Activated effector memory CD4-positive, alpha-beta T cell treated with Interleukin-2 at 50 U/mL for 16 hours (primary cell): ENCODE data around the gene STPG3.

Experiments used
- DNase-seq: peaks from one replicate; pipeline ENCODE4 v3.0.0-alpha.2; 2020

Gene STPG3

DNA sequence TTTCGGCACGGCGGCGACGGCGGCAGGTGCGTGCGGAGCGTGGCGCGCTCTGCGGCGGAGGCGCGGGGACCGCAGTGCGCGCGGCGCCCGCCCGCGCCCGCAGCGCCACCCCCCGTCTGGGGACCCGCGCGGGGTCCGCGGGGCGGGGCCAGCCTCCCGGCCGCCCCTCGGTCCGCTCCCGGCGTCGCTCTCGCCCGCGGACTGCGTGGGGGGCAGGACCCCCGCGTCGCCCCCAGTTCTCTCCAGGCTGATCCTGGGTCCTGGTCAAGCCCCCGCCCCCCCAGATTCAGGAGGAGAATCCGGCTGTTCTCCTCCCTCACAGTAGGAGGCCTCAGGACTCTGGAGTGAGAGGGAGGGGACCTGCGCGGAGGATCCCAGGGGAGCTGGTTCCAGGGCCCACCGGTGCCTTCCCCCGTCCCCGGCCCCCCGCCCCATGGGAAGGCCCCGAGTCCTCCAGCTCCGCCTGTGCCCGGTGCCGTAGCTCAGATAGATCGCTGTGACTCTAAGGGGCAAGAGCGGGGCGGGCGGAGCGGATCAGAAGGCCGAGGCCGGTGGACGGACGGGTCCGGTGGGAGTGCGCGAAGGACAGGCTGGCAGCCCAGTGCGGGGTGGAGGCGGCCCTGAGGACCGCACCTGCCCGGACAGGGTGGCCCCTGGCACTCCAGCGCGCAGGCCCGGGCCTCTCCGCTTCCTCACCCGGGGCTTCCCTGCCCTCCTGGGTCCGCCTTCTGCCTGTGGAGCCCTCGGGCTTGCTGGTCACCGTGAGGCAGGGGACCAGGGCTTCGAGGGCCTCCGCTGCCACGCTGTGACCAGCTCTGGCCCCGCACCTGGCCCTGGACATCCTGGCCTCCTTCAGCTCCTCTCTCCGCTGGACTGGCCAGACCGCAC lies 28.7 kb upstream of the STPG3 start, which contains the start of gene RNF208:
TSS of gene RNF208 (minus strand) at position 51 of the 888 bp plus-strand sequence. CDS start 1,028 bp downstream, outside the sequence.
- no peak for DNase-seq

DNA sequence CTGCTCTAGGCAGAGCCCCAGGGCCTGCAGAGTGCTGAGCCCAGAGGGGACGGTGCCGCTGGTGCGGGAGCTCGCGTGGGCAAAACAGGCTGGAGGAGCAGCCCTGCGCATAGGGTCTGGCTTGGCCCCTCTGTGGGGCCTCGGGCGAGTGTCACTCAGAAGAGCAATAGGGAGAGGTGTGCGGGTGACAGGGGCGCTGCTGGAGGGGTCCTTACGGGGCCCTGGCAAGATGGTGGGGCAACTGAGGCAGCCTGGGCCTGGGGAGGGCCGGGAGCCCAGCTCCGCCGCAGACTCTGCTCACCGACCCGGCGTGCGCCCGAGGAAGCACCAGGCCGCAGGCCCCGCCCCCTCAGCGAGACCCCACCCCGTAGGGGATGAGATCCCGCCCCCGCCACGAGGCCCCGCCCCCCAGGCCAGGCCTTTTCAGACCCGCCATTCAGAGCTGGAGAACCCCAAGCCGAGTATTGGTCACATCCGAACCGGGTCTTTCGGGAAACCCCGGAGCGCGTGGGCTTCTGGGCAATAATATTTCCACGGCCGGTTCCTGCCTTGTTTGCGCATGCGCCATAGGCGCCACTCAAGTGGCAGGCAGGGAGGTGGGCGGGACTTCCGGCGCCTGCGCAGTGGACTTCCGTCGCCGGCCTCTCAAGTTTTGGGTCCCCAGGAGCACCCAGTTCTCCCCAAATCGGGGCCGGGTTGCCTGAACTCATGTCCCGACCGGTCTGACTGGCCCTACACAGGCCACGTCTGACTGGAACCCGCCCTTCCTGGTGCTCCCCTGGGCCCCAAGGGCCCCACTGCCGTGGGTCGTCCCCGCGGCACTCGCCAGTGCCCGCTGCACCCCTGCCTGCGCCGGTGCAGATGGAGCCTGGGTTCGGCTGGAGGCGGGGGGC lies 27.8 kb upstream of the STPG3 start:
- DNase-seq, result peak; percentile 97

DNA sequence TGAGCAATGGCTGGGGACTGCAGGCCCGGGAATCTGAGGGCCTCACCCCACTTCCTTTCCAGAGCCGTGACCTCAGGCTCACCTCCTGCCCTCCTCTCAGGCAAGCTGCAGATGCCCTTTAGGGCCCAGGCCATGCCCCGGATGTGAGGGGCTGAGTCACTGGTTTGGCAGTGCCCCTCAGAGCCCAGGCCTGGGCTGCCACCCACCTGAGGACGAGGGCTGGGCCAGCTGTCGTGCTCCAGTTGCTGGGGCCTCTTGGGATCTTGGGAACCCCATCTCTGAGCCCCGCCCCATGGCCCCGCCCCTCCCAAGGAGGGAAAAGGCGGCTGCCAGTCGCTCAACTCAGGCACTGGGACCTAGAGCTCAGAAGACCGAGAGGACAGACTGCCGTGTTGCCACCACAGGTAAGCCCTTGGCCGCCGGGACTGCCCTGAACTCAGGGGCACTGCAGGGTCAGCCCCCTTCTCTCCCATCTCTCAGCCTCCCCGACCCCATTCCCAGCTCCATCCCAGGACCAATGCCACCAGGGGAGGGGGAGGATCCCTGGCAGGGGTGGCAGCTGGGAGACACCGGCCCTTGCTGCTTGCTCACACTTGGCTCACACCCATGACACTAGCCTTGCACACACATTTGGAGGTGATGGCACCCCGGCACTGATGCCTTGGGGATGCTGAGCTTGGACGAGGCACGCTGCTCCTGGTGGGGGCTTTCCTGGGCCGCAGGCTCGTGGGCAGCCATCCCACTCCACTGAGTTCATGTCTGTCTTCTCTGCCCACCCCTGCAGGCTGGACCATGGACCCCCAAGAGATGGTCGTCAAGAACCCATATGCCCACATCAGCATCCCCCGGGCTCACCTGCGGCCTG lies 26.0 kb upstream of the STPG3 start, which contains the start of gene CYSRT1:
TSS of gene CYSRT1 (plus strand) at position 345 of the 865 bp plus-strand sequence. CDS start at position 793, 448 bp downstream.
- no peak for DNase-seq

DNA sequence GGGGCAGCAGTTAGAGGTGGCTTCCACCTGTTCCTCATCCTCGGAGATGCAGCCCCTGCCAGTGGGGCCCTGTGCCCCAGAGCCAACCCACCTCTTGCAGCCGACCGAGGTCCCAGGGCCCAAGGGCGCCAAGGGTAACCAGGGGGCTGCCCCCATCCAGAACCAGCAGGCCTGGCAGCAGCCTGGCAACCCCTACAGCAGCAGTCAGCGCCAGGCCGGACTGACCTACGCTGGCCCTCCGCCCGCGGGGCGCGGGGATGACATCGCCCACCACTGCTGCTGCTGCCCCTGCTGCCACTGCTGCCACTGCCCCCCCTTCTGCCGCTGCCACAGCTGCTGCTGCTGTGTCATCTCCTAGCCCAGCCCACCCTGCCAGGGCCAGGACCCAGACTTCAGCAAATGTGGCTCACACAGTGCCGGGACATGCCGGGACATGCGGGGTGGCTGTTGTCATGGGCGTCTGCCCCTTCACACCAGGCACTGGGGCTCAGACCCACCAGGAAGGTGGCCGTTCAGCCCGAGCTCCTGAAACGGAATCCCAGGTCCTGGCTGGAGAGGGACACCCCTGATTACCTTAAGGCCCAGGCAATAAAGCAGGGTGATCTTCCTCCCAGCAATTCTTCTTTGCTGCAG lies 25.3 kb upstream of the STPG3 start:
- DNase-seq, result no peak

DNA sequence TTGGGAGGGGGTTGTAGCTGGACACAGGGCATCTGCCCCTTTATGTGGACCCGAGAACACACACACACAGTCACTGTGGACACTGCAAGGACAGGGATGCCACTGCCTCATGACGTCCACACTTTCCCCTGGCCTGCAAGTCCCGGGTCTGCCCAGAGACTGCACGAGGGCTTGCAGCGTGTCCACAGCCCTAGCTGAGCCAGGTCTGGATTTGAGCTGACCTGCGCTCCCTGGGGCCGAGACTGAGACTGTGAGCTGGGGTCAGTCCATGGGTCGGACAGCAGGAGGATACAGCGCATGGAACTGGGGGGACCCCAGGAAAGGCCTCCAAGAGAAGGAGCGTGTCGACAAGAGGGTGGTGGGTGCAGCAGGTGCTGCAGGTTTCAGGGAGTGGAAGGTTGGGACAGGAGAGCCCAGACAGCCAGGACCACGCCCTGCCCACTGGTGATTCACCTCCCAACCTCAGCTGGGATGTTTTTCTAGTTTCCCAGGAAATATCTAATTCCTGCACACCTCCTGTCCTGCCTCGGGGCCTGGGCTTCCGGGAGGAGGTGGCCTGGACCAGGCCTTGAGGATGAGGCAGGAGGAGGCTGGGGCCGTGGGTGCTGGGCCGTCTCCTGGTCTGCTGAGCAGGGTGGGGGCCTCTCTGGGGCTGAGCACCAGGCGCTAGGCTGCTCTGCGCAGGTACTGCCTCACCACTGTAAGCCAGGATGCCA lies 24.6 kb upstream of the STPG3 start:
- DNase-seq, result no peak

DNA sequence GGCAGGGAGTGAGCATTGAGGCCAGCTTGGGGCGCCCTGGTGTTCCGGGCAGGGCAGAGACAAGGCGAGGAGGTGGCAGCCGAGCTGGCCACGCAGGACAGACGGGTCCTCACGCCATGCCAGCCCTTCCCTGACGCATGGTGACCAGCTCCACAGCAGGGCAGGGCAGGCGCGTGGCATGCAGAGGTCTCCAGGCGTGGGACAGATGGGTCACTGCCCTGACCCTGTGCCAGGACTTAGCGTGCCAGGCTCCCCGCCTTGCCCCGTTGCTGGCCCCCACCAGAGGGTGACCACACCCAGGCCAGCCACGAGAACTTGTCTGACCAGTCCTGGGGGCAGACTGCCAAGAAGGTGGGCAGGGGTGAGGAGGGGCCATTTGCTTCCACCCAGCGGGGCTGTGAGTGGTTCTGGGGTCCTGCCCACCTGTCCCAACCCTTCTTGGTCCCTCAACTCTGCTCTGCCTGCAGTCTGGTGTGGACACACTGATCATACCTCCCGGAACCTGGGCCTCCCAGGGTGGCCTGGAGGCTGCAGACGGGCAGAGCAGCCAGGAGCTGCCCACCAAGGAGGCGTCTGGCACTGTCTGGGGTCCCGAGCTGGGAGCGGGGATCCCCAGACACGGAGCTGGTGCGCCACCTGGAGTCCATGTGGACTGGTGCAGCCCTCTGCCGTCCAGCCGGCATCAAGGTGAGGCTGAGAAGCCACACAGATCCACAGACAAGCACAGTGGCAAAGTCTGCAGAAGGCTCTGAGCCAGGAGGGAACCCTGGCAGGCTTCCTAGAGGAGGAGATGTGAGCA lies 23.8 kb upstream of the STPG3 start, which contains the start of gene RNF224:
TSS of gene RNF224 (plus strand) at position 449 of the 799 bp plus-strand sequence. CDS start 834 bp downstream, outside the sequence.
- DNase-seq, result peak; percentile 69

DNA sequence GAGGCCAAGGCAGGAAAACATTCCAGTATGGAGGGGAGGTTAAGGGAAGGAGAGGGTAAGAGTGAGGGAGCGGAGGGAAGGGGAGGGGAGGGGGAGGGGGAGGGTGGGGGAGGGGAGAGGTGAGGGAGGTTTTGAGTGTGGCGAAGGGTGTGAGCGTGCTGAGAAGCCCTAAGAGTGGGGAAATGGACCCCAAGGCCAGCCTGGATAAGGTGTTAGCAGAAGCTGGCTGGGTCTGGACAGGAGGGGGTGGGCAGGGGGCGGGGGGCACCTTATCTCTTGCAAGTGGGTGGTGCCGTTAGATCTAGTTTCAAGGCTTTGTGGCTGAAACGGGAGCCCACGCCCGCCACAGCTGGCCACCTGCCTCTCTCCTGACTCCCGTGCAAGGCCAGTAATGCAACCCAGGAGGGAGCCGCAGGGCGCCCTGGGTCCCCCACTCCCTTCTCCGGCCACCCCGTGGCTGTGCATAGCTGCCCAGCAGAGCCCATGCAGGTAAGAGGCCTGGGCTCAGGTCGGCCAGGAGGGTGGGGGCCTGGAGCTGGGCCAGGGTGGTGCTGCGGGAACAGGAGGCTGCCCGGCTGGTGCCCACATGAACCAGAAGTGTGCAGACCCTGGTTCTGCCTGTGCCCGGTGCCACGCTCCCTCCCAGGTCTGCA lies 23.1 kb upstream of the STPG3 start:
- DNase-seq, result no peak

DNA sequence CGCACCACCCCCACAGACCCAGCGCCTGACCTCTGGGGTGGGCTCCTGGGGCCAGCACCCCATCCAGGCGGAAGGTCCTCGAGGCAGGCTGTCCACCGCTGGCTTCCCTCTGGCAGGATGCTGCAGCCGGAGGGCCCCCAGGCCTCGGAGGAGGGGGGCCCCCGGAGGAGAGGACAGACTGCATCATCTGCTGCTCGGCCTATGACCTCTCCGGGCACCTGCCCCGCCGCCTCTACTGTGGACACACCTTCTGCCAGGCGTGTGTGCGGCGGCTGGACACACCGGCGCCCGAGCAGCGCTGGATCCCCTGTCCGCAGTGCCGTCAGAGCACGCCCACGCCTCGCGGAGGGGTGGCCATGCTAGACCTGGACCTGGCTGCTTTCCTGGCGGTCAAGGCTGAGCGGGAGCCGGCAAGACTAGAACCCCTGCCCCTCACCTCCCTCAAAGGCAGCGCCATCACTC lies 22.5 kb upstream of the STPG3 start:
- no peak for DNase-seq

DNA sequence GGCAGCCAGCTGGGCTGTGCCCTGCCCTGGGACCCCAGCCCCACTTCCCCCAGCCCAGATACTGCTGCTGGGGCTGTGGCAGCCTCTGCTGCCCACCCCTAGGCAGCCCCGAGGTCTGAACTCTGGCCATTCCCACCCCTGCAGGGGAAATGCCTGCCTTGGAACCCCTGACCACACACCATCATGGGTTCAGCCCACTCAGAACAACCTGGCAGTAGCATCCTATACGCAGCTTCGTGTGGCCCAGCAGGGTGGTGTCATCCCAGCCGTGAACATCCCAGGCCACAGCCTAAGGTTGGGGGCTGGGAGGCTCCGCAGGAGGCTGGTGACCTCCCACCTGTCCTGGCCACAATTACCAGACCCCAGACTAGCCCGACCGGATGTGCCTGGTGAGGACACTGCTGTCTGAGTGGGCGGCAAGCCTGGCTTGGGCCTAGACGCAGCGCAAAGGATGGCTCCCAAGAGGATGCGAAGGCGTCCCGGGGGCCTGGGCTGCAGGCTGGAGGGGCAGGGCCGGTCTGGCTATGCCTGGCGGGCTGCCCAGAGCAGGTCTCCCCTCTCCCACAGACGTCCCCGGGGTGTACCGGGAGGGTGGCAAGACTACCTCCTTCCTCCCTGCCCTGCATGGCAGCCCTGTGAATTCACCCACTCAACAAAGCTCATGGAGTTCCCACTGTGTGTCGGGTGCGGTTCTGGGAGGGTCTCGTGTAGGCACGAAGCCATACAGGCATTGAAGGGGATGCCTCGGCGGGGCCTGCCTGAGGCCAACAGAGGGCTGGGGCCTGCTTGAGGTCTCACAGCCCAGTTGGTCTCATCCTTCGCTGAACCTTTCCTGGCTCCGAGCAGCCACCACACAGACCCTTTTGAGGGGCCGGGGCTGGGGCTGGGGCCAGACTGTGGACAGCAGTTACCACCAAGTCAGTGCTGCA lies 21.9 kb upstream of the STPG3 start:
- DNase-seq, result no peak

DNA sequence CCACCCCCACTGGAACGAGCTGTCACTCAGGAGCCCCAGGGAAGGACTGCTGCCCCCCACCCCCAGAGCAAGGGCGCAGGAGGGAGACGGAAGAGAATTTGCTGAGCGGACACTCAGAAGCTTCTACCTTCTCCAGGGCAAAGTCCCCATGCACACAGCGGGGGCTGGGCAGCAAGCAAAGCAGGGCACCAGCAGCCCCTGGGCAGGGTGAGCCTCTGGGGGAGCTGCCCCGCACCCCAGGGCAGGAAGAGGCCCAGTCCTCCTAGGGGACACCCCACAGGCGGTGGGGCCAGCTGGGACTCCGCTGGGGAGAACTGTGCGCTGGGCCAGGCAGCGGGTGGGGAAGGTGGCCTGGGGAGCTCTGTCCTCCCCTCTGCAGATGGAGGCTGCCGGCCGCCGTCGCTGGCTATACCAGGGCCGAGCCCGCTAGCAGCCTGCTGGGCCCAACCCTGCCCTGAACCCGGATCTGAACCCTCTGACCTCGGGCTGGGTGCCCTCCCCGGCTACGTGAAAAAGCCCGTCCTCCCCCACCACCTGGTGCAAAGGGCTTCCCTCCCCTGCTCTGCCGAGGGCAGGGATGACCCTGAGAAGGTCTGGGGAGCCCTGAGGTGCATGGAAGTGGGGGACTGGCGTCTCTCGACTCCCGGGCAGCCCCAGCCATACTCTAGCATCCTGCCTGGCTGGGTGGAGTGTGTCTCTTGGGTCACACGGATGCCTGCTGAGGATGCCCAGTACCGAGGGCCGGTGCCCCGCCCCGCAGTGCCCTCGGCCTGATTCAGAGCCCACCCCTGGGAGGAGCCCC lies 21.0 kb upstream of the STPG3 start:
- DNase-seq, result no peak

DNA sequence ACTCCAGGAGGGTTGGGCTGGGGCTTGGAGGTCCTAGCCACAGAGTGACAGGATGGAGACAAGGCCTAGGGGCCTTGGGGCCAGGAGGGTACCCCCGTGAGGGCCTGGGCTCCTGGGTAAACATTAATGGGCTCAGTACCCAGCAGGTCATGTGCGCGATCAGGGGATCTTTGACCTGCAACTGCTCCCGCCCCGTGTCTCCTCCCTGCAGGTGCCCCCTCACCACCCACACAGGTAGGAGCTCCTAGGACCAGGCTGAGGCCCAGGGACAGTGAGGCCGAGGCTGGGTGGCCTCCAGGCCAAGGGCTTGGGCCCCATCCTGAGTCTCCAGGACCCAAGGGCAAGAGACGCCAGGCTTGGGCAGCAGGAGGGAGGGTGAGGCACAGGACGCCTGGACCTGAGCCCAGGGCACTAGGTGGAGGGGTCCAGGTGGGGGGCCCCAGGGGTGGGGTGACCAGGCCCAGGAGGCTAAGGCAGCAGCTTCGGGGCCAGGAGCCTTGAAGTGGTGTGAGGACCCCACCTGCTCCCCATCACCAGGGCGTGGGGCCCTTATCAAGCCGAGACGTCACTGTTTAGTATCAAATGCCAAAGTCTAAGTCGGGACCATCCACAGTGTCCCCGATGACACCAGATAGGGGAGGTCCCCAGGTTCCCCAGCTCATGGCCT lies 20.2 kb upstream of the STPG3 start, which contains the start of gene SLC34A3:
TSS of gene SLC34A3 (plus strand) at position 197 of the 667 bp plus-strand sequence. CDS start 802 bp downstream, outside the sequence.
- DNase-seq, result no peak

DNA sequence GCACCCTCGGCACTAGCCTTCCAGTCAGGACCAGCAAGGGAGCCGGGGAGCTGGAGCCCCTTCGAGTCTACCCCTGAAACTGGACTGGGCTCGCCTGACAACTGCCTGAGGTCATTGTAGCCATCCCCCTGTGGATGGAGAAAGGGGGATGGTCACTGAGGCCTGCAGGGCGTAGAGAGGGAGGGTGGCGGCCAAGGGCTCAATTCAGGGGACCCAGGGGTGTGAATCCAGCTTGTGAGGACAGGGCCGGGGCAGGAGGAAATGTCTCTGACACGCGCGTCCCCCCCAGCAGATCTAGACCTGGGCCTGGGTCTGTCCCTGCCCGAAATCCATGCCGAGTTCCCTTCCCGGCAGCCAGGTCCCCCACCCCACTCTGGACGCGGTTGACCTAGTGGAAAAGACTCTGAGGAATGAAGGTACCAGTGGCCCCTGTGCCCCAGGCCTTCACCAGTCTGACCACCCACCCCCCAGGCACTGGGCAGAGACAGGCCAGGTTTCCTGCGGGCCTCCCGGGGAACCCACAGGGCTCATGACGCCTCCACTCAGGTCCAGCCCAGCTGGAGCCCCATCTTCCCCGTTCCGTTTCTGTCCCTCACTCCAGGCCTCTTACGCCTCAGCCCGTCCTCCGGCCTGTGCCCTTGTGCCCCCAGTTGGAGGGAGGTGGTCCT lies 19.6 kb upstream of the STPG3 start:
- no peak for DNase-seq

DNA sequence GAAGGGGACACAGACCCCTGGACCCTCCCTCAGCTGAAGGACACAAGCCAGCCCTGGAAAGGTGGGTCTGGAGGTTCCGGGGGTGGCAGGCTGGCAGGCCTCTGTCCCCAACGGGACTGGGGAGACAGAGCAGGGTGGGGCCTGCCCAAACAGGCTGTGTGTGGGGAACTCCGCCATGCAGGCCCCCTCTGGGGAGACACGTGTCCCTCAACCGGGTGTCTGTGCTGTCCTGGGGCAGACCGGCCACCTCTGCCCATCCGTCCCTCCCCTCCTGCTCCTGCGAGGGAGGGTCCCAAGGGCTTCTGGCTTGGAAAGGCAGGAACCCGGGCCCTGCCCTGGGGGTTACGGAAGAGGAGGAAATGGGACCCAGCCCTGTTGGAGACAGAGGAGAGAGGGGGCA lies 19.0 kb upstream of the STPG3 start:
- DNase-seq, result no peak

DNA sequence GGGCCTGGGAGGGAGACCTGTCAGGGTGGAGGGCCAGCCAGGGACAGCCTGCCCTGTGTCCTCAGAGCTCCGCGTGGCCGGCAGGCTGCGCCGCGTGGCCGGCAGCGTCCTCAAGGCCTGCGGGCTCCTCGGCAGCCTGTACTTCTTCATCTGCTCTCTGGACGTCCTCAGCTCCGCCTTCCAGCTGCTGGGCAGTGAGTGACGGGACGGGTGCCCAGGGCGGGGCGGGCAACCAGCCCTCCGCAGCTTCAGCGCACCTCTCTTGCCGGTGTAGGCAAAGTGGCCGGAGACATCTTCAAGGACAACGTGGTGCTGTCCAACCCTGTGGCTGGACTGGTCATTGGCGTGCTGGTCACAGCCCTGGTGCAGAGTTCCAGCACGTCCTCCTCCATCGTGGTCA lies 18.6 kb upstream of the STPG3 start:
- DNase-seq, result no peak

DNA sequence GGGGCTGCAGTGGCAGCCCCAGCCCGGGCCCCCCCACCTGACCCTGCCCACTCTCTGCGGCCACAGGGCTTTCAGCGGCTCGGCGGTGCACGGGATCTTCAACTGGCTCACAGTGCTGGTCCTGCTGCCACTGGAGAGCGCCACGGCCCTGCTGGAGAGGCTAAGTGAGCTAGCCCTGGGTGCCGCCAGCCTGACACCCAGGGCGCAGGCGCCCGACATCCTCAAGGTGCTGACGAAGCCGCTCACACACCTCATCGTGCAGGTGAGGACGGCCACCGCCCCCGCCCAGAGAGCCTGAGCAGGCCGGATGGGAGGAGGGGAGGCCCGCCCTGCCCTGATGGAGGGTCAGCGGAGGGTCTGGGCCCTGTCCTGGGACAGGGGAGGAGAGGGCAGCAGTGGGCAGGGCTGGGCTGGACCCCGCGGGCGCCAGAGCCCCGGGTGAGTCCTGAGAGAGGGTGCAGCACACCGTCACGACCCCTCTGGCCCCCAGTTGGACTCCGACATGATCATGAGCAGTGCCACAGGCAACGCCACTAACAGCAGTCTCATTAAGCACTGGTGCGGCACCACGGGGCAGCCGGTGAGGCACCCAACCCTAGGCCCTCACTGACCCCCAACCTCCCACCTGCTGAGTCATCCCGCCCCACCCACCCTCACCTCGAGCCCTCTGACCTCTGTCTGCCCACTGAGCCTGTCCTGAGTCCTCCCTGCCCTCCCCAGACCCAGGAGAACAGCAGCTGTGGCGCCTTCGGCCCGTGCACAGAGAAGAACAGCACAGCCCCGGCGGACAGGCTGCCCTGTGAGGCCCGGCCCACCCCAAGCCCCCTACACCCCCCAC lies 17.7 kb upstream of the STPG3 start:
- no peak for DNase-seq
